GM21737 (cell line): Measurements from ENCODE around the gene FBXW11.
A peak's percentile ranks its signal among the peaks of the same experiment; 100 is the strongest.

Experiments used
- ATAC-seq: cut with Tn5 transposase; IDR thresholded peaks from one replicate; pipeline ENCODE4 v1.9.1; 2021; ENCODE audit warnings: mild to moderate bottlenecking, moderate library complexity; ENCODE audit not compliant: unreplicated experiment

Gene FBXW11

DNA sequence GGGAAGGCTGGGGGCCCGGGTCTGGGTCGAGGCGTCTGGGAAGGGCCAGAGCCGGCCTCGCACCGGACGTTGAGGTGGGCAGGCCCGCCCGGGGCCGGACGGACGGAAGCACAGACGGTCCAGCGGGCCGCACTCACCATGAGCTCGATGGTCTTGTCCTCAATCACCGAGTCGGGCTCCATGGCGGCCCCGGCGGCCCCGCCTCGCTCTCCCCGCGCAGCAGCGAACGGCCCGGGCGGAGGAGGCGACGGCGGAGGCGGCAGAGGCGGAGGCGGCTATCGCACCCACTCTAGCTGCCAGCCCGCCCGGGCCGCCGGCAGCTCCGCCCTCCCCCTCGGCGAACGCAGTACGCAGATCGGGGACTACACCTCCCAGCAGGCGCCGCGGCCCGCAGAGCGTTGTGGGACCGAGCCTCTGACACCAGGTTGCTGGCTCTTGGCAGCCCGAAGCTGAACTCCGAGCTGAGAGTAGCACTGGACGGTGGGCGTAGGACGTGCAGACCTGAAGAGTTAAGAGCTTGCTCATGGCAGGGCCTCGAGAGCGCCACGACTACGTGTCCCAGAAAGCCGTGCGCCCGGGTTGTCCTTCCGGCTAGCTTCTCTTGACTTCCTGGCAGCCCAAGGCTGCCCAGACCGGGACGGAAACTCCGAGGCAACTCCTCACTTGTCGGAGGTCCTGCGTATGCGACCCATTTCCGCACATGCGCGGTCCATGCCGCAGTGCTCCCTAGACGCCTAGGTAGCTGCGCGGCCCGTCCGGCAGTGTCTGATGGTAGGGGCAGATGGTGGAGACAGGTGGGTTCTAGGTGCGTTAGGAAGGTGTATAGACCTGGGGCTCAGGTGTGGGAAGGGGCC lies at the start of gene FBXW11:
Gene FBXW11 (minus strand): TSS at position 318 of the 854 bp plus-strand sequence. CDS start 136 bp downstream, at position 182.
- peak; percentile 82 for ATAC-seq

DNA sequence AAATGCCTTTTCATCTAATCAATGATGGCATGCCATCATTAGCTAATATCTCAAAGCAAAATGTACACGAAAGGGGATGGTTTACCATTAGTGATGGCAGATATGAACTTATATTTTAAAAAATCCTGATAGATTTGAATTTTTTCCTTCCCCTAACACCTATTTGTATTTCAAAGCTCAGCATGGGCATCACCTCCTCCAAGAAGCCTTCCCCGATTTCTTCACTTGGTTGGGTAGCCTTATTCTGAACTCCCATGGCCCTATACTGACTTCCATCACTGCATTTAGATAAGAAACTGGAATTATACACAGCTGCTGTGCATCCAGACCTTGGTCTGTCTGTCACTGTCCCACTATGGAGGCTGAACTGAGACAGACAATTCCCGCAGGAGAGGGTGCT lies 49.6 kb upstream of the FBXW11 start:
- ATAC-seq, result no peak

DNA sequence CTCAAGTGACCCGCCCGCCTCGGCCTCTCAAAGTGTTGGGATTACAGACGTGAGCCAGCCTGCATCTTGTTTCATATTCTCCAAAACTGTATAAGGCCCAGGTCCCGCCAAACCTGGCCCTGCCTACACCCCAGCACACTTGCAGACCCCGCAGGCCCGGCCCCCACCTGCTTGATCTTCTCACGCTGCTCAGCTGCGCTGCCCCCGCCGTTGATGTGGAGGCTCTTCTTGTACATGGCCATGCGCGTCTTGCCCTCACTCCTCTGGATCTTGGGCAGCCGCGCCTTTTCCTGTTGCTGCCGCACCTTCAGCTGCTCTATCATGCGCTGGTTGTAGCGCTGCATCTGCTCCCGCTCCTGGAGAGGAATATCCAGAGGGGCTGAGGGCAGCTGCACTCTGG lies 49.0 kb upstream of the FBXW11 start:
- no peak for ATAC-seq

DNA sequence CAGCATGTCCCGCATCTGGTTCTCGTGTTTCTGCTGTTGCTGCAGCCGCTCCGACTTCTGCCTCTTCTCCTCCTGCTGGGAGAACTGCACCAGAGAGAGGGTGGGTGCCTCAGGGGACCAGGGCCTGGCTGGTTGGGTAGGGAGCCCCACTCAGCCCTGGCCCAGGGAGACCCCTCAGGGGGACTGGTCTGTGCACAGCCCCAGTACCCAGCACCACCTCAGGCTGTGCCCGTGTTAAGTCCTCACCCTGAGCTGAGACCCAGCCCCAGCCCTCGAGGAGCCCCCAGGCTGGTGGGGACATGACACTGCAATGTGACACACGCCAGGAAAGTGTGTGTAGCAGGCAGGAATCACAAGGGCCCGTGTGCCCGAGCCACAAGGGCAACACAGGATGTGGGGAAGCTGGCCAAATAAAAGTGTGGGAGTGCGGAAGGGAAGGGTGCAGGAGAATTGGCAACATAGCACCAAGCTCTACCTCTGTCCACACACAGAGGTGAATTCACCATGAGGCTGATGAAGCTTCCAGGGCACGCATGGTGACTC lies 48.2 kb upstream of the FBXW11 start:
- no peak for ATAC-seq

DNA sequence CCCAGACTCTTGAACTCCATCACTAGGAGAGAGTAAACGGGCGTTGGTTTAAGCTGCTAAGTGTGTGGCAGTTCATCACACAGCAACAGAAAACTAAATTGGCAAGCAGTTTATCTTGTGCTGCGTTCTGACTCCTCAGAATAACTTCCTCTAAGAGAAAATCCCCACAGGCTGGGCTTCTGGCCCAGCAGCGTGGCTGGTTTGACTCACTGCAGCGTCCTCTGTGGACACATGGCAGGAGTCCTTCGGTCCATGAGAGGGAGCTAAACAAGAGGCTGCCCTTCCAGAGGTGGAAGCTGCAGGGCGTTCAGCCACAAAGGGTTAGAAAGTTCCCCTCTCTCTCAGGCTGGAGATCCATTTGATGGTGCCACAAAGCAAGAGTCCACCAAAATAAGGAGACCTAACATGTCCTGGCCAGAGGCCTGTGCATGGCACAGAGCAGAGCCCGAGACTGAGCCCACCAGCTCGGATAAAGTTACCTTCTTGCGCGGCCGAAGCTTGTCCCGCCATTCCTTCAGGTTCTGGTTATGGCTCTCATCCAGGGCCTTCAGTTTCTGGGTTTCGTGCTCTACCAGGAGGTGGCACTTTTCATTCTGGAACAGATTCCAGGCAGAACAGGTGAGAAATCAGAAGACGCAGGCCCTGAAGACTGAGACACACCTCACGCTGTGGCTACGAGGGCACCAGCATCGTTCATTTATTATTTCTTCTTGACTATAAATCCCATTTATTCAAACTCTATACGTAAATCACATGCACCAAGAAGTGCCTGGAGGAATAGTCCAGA lies 46.2 kb upstream of the FBXW11 start:
- ATAC-seq, result no peak

DNA sequence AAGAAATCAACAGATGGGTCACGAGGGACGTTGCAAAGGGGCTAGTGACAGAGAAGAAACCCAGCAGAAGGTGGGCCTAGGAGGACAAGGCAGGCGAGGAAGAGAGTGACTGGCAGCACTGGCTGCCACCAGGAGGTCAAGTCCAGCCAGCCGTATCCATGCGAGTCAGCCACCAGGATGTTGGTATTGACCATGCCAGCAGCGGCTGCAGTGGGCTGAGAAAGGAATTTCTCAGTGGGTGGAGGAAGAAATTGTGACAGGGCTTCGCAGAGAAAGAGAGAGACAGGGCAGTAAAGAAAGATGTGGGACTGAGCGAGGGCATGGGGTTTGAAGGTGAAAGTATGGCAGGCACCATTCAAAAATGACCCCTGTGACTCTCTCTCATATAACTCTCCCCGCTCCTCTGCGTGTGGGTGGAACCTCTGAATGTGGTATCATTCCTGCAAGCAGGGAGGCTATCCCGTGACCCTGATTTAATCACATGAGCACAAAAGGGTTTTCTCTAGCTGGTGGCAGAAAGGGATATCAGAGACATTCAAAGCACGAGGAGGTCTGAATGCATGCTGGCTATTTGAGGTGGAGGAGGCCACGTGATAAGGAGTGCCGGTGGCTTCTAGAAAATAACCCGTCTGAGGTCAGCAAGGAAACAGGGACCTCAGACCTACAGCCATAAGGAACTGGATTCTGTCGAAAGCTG lies 45.4 kb upstream of the FBXW11 start:
- ATAC-seq, result no peak

DNA sequence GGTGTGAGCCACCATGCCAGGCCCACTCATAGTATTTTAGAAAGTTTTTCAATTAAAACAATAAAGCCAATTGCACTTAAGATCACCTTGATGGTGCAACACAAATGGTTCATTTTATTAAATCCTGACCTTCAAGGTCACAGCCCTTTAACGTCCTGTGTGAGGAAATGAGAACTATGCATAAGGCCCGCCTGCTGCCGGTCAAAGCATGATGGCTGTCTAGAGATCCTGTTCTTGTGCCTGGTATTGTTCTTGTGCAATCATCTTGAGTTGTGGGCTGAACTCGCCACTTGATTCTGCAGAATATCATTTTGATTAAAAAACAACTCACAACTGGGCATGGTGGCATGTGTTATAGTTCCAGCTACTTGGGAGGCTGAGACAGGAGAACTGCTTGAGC lies 43.6 kb upstream of the FBXW11 start:
- no peak for ATAC-seq

DNA sequence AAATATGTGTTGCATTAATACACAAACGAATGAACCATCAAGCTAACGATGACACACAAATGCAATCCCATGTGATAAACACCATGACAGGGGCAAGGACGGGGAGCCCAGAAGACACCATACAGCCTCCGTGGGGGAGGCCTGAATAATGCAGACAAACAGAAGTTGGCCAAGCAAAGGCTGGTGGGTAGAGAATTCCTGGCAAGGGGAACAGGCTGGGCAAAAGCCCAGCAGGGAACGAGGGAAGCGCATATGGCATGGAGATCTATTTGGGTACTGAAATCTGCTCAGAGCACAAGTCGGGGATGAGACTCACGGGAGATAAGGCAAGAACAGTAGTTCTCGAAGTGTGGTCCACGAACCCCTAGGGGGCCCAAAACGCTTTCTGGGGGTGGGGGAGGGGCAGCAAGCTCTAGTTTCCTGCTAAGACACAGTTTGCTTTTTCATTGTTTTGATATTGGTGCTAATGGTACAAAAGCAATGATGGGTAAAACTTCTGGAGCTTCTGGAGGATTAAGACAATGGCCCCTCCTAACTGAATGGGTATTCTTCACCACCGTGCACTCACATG lies 42.9 kb upstream of the FBXW11 start:
- ATAC-seq, result no peak

DNA sequence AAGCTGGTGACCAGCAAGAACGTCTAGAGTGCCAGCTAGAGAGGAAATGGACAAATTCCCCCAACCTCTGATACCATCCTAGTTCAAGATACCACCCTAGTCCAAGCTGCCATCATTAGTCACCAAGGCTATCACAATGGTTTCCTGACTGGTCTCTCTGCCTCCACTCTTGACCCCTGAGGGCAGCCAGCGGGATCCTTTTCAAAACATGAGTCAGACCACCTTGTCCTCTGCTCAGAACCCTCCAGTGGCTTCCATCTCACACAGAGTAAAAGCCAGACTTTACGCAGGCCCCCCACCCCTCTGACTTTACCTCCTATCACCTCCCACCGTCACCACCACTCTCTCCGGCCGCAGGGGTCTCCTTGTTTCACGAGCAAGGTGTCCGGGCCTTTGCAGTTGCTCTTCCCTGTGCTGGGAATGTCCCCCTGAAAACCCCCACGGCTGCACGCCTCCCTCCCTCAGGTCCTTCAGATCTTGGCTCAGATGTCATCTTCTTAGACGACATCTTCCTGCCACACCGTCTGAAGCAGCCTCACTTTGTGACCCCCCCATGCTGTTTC lies 42.2 kb upstream of the FBXW11 start:
- ATAC-seq, result no peak

DNA sequence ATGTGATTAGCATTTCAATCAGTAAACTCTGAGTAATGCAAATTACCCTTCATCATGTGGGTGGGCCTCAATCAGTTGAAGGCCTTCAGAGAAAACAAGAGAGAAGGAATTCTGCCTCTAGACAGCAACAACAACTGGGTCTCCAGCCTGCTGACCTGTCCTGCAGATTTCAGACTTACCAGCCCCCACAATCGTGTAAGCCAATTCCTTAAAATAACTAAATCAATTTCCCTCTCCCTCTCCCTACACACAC lies 41.7 kb upstream of the FBXW11 start:
- no peak for ATAC-seq

DNA sequence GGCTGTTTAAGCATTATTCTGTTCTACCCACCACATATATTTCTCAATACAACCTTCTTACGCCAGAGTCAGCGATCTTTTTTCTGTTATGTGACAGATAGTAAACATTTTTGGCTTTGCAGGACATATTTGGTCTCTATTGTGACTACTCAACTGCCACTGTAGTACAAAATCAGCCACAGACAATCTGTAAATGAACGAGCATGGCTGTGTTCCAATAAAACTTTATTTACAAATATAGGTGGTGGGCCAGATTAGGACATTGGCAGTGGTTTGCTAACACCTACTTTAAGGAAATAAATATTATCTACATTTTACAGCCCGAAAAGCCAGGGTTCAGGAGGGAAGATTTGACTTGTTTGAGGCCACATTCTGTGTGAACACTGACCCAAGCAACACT lies 40.2 kb upstream of the FBXW11 start:
- no peak for ATAC-seq

DNA sequence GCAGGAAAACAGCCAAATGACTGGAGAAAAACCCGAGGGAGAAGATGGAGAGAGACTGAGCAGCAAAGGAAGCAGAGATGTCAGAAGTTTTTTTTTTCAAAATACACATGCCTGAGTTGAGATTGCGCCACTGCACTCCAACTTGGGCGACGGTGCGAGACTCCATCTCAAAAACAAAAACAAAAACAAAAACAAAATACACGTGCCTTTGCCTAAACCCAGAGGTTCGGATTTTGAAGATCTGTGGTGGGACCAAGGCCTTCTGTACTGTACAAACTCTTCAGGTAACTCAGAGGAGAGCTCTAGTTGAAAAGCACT lies 38.8 kb upstream of the FBXW11 start:
- no peak for ATAC-seq

DNA sequence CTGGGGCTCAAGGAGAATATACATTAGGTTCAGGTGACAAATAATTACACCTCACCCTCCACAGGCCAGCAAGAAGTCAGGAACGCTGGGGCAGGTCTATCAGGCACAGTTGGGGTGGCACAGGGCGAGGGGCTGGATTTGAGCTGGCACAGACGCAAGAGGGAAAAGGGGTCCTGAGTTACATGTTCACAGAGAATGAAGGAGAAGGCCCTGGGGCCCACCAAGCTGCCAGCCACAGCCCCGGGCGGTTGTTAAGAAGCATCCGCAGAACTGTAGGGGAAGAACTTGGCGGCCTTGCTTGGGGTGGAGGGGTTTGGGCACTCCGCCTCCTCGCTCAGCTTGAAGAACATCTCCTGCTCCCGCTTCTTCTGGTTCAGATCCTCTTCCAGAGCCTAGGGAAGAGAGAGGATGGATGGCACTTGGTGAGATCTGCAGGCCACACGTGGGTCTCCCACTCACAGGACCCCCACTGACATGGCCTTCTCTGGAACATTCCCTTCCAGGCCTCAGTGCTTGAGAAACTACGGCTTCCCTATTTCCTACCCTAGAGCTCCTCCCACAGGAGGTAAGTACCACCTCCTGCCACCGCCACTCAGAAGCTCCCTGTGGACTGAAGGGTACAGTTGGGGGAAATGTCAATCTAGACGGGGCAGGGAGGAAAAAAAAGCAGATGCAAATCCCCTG lies 38.3 kb upstream of the FBXW11 start:
- no peak for ATAC-seq

DNA sequence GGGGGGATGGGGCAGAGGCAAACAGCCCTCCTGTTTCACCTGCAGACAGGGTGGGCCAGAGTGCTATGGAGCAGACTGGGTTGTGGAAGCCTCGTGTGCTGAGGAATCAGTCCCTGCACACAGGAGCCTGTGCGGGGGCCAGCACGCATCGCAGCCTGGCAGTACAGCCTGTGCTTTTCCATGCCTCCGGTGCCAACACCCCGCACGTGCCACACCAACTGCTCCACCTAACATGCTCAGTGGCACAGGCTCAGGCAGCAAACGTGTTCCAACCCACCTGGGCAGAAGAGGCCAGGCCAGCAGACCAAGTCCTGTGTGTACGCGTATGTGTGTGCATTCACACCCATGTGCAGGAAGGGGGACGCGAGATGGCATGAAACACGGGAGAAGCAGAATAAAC lies 37.4 kb upstream of the FBXW11 start:
- no peak for ATAC-seq

DNA sequence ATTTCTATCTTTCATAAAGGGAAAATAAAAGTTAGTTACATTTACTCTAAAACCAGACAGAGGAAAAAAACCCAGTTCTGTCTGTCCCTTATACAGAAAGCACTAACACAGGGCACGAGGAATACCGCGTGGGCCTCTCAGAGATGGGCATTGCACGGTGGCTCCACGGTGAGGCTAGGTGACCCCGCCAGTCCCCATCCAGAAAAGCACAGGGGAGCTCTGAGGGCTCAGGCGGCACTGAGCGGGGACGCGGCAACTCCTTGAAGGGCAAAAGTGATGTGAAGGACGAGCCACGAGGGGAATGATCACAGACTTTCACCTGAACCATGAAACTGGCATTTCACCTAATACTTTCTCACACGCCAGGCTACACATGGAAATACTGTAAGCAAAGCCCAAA lies 35.7 kb upstream of the FBXW11 start:
- no peak for ATAC-seq

DNA sequence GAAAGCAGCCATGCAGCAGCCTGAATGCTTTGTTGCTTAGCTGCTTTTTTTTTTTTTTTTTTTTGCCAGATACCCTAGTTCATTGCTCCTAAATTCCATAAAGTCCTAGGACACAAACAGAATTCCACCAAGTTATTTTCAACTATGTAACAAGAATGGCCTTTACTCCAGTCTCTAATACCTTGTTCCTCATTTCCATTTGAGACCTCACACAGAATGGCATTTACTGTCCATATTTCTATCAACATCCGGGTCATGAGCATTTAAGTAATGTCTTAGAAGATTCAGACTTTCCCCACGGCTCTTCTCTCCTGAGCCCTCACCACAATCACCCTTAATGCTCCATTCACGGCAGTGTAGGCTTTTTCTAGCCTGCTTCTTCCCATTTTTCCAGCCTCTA lies 31.7 kb upstream of the FBXW11 start:
- ATAC-seq, result no peak

DNA sequence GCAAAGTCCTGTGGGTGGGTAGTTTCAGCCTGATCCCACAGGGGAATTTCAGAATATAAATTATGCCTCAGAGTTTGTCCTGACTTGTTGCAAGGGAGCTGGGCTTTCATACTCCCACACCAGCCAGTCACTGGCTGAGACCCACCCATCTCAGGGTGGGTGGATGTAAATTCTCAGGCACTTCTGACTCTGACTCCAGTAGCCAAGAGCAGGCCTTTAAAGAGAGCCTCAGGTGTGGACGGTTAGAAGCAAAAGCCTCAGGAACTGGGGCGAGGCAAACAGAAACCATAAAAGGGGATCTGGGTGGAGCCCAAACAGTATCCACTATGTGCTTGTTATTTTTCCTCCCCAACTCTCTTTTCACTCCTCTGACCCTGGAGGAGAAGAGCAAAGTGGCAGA lies 28.6 kb upstream of the FBXW11 start:
- peak; percentile 65 for ATAC-seq

DNA sequence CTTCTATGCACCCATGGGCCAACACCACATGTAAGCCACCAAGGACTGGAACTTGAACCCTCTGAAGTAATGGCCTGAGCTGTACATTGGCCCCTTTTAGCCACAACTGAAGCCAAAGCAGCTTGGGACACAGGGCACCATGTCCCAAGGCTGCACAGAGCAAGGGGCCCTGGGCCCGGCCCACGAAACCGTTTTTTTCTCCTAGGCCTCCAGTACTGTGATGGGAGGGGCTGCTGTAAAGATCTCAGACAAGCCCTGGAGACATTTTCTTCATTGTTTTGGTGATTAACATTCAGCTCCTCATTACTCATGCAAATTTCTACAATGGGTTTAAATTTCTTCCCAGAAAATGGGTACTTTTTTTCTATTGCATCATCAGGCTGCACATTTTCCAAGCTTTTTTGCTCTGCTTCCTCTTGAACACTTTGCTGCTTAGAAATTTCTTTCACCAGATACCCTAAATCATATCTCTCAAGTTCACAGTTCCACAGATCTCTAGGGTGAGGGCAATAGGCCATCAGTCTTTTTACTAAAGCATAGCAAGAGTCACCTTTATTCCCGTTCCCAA lies 25.5 kb upstream of the FBXW11 start:
- no peak for ATAC-seq

DNA sequence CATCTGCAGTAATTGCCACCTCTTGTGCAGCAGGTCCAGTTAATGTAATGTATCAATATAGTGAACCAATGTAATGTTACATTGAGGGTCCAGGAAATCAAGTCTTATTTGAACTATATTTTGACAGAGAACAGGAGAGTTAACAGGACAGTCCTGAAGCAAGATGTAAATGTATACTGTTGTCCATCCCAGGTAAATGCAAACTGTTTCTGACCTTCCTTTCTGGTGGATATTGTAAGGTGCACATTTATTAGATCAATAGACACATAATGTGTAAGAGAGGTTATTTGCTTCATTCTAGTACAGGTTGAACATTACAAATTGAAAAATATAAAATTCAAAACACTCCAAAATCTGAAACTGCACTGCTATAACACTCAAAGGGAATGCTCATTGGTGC lies 23.4 kb upstream of the FBXW11 start:
- ATAC-seq, result no peak

DNA sequence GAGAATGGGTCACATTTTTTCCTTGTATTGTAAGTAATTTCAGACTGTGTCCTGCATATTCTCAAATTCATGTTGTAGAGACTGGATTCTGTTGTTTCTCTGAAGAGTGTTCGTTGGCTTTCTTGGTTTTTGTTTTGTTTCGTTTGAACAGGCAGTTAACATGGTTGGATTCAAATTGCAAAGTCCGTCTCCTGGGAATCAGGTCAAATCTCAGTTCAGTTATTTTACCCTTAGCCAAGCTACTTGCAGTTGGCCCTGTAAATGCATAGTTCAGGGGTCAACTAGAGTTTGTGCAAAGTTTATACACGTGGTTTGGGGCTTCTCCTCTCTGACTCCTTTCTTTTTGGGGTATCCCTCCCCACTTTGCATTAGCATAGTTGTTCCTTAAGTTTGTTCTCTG lies 21.7 kb upstream of the FBXW11 start:
- ATAC-seq, result no peak
